ENCODE data around the gene CAPSL.
"Not testable (repeated sequence)": the region's sequence is repeated elsewhere in the genome, so short reads cannot be mapped to it uniquely, and the experiment has no call there.

The CAPSL gene

DNA sequence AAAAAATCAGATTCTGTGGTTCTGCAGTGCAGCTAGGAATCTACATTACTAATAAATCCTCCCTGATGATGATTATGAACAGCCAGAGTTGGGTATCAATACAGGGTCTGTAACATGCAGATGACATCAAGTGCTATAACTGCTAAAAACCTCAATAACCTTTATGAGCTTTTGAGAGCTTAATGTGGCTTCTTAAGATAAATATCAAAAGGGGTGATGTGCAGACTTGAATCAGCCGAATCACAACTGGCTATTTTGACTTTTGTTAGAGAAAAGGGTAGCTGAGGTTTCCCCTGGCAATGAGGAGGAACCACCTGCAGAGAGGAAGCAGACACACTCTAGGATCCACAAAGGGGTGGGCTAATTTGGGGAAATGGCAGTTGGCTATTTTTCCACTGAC lies 30.2 kb downstream of the CAPSL start:
- Histone ChIP-seq H3K9me3 (ENCODE audit: control insufficient read depth, insufficient read depth, low read length) (no peaks in the 10 kb centered on the region), H3K36me3 (ENCODE audit: control insufficient read depth, insufficient read depth, low read length) (no peaks in the 10 kb centered on the region), H3K4me1 (ENCODE audit: control insufficient read depth, insufficient read depth, low read length) (no peaks in the 10 kb centered on the region), H3K27me3 (ENCODE audit: control insufficient read depth, insufficient read depth, low read length) (no peaks in the 10 kb centered on the region), H3K27ac (ENCODE audit: low read length) (no peak overlapping the region), H3K4me3 (ENCODE audit: low read length) (no peak overlapping the region)
- DNase-seq (ENCODE audit: low read depth, low spot score), result no peak
- WGBS (ENCODE audit: insufficient coverage, insufficient read length), result no CpG with 5 or more reads among the region's 1 CpG

DNA sequence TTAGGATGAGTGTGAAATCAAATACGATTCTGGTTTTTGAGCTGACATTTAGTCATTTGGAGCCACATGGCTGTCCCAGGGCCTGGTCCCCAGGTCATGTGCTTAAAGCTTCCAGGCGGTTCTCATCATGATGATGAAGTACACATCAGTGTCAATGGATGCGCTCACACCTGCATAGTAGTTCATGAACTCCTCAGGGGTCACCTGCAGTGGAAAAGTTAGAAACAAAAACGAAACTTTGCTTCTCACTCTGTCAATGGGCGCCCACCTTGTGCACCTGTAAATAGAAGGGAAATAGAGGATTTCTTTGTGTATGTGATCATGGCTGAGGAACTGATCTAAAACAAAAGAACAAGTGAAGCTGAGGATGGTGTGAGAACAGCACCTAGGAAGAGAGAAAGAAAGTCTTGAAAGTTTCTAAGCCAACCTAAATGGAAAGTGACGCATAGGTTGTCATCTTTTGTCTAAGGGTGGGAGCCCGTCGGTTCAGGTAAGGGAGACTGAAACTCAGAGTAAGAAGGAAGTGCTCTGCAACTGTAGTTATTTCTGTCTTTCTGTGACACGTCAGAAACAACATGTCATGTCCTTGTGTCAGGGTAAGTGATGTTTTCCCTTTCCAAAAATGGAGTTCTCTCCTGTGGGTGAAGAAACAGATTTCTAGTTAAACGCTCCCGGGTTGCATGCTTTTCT lies 33.8 kb downstream of the CAPSL start:
- H3K4me1 ChIP-seq (ENCODE audit: control insufficient read depth, insufficient read depth, low read length), result no peaks in the 10 kb centered on the region
- no CpG with 5 or more reads among the region's 11 CpGs for WGBS (ENCODE audit: insufficient coverage, insufficient read length)

GRCh38 chr5:35903631-35904203 lies 34.7 kb downstream of the CAPSL start:
- H3K36me3 ChIP-seq (ENCODE audit: control insufficient read depth, insufficient read depth, low read length), result no peaks in the 10 kb centered on the region
- no peak for DNase-seq (ENCODE audit: low read depth, low spot score)
- no peak overlapping the region for H3K27ac ChIP-seq (ENCODE audit: low read length)
- H3K4me1 ChIP-seq (ENCODE audit: control insufficient read depth, insufficient read depth, low read length), result no peaks in the 10 kb centered on the region
- no peaks in the 10 kb centered on the region for H3K27me3 ChIP-seq (ENCODE audit: control insufficient read depth, insufficient read depth, low read length)
- WGBS (ENCODE audit: insufficient coverage, insufficient read length), result no CpG with 5 or more reads among the region's 6 CpGs
- H3K4me3 ChIP-seq (ENCODE audit: low read length), result no peak overlapping the region
- no peaks in the 10 kb centered on the region for H3K9me3 ChIP-seq (ENCODE audit: control insufficient read depth, insufficient read depth, low read length)

More for the DNA sequence above, 33.8 kb downstream of the CAPSL start:
- no peak overlapping the region for H3K4me3 ChIP-seq (ENCODE audit: low read length)
- H3K36me3 ChIP-seq (ENCODE audit: control insufficient read depth, insufficient read depth, low read length), result no peaks in the 10 kb centered on the region
- no peaks in the 10 kb centered on the region for H3K27me3 ChIP-seq (ENCODE audit: control insufficient read depth, insufficient read depth, low read length)
- no peak for DNase-seq (ENCODE audit: low read depth, low spot score)
- H3K9me3 ChIP-seq (ENCODE audit: control insufficient read depth, insufficient read depth, low read length), result no peaks in the 10 kb centered on the region
- H3K27ac ChIP-seq (ENCODE audit: low read length), result no peak overlapping the region

DNA sequence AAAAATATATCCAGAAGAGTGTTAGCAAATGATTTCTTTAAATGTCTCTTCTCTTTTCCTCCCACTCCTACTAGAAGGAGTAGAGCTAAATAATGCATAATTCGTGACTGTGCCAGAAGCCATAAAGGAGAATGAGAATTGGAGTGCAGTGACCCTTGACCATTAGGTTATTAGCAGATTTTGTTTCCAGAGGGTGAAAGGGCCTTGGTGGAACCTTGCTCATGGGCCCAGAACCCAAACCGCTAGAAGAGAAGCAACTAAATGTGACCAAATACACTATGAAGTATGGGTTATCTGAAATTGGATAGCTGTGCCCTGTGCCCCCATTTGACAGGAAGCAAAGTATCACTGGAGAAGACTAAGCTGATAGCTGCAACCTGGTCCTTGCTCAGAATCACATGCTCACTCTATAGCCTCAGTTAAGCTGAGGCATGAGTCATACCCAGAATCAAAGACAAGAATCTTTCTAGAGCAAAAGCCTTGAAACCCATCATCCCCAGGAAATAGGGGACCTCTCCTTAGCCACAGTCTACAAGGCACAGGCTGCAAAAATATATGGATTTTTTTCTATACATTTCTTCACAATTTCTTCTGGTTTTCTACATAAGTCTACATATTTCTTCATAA lies 36.3 kb downstream of the CAPSL start:
- H3K27me3 ChIP-seq (ENCODE audit: control insufficient read depth, insufficient read depth, low read length), result no peaks in the 10 kb centered on the region
- DNase-seq (ENCODE audit: low read depth, low spot score), result no peak
- no peaks in the 10 kb centered on the region for H3K9me3 ChIP-seq (ENCODE audit: control insufficient read depth, insufficient read depth, low read length)
- no peak overlapping the region for H3K4me3 ChIP-seq (ENCODE audit: low read length)
- no CpG with 5 or more reads among the region's 2 CpGs for WGBS (ENCODE audit: insufficient coverage, insufficient read length)
- no peaks in the 10 kb centered on the region for H3K4me1 ChIP-seq (ENCODE audit: control insufficient read depth, insufficient read depth, low read length)
- no peaks in the 10 kb centered on the region for H3K36me3 ChIP-seq (ENCODE audit: control insufficient read depth, insufficient read depth, low read length)
- no peak overlapping the region for H3K27ac ChIP-seq (ENCODE audit: low read length)

DNA sequence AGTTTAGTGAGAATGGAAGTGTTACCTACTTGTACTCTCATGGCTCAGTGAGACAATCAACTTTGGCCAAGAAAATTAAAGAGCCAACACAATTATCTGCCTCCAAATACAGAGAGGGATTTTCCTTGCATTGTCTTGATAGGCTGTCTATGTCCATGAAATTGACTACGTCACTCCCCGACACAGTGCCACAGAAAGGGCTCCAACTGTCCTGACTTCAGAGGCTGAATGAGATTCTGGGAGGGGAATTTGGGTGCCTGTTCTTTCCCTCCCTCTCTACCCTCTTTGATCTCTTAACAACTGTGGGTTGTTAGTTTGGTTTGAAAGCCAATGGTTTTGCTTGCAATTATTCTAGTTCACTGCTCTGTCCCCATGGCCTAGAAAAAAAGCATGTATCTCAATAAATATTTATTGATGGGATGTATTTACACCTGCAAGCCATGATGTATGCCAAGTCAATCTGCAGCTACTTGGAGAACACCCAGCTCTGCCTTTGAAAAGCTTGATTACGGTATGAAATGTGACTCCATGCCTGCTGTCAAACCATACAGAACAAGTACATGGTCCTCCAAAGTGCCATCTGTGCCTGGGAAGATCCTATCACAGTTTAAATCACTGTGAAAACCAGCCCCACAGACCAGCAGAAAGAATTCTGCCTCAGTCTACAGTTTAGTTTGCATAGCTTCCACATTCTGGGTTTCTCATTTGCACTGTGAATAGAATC lies 37.3 kb downstream of the CAPSL start:
- no peaks in the 10 kb centered on the region for H3K4me1 ChIP-seq (ENCODE audit: control insufficient read depth, insufficient read depth, low read length)
- no peaks in the 10 kb centered on the region for H3K36me3 ChIP-seq (ENCODE audit: control insufficient read depth, insufficient read depth, low read length)
- no peak for DNase-seq (ENCODE audit: low read depth, low spot score)
- no peak overlapping the region for H3K27ac ChIP-seq (ENCODE audit: low read length)
- no CpG with 5 or more reads among the region's 3 CpGs for WGBS (ENCODE audit: insufficient coverage, insufficient read length)
- H3K4me3 ChIP-seq (ENCODE audit: low read length), result no peak overlapping the region
- no peaks in the 10 kb centered on the region for H3K27me3 ChIP-seq (ENCODE audit: control insufficient read depth, insufficient read depth, low read length)
- H3K9me3 ChIP-seq (ENCODE audit: control insufficient read depth, insufficient read depth, low read length), result no peaks in the 10 kb centered on the region

GRCh38 chr5:35899800-35900199 lies 38.6 kb downstream of the CAPSL start:
- H3K4me3 ChIP-seq (ENCODE audit: low read length), result no peak overlapping the region
- H3K27ac ChIP-seq (ENCODE audit: low read length), result no peak overlapping the region
- no CpG with 5 or more reads among the region's 3 CpGs for WGBS (ENCODE audit: insufficient coverage, insufficient read length)
- H3K4me1 ChIP-seq (ENCODE audit: control insufficient read depth, insufficient read depth, low read length), result no peaks in the 10 kb centered on the region
- no peaks in the 10 kb centered on the region for H3K27me3 ChIP-seq (ENCODE audit: control insufficient read depth, insufficient read depth, low read length)
- H3K36me3 ChIP-seq (ENCODE audit: control insufficient read depth, insufficient read depth, low read length), result no peaks in the 10 kb centered on the region
- no peak for DNase-seq (ENCODE audit: low read depth, low spot score)
- H3K9me3 ChIP-seq (ENCODE audit: control insufficient read depth, insufficient read depth, low read length), result no peaks in the 10 kb centered on the region

- no CpG with 5 or more reads among the region's 7 CpGs for WGBS (ENCODE audit: insufficient coverage, insufficient read length)
- Histone ChIP-seq H3K27me3 (ENCODE audit: control insufficient read depth, insufficient read depth, low read length) (no peaks in the 10 kb centered on the region), H3K27ac (ENCODE audit: low read length) (no peak overlapping the region), H3K9me3 (ENCODE audit: control insufficient read depth, insufficient read depth, low read length) (no peaks in the 10 kb centered on the region), H3K36me3 (ENCODE audit: control insufficient read depth, insufficient read depth, low read length) (no peaks in the 10 kb centered on the region), H3K4me3 (ENCODE audit: low read length) (no peak overlapping the region), H3K4me1 (ENCODE audit: control insufficient read depth, insufficient read depth, low read length) (no peaks in the 10 kb centered on the region)
- DNase-seq (ENCODE audit: low read depth, low spot score), result no peak
Measured at GRCh38 chr5:35898952-35899660, 39.3 kb downstream of the CAPSL start.

DNA sequence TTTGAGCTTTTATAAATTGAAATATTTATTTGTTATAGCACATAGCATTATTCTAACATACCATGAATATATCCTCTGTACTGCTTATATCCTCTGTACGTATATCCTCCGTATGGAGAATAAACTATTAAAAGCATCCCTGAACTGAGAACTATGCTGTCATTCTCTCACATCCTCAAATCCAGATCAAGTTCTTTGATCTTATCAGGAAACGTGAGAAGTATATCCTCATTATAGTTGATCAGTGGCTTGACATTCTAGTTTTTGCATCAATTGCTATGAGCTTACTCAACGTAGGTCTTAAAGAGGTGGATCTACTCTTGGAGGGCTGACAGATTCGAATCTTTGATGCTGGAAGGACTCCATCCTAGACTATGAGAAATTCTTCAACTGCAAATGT lies 44.3 kb downstream of the CAPSL start:
- Histone ChIP-seq H3K36me3 (ENCODE audit: control insufficient read depth, insufficient read depth, low read length) (no peaks in the 10 kb centered on the region), H3K9me3 (ENCODE audit: control insufficient read depth, insufficient read depth, low read length) (no peaks in the 10 kb centered on the region), H3K27ac (ENCODE audit: low read length) (no peak overlapping the region), H3K4me3 (ENCODE audit: low read length) (no peak overlapping the region), H3K27me3 (ENCODE audit: control insufficient read depth, insufficient read depth, low read length) (no peaks in the 10 kb centered on the region), H3K4me1 (ENCODE audit: control insufficient read depth, insufficient read depth, low read length) (no peaks in the 10 kb centered on the region)
- no CpG with 5 or more reads among the region's 5 CpGs for WGBS (ENCODE audit: insufficient coverage, insufficient read length)
- no peak for DNase-seq (ENCODE audit: low read depth, low spot score)

- not testable (repeated sequence) for H3K4me1 ChIP-seq (ENCODE audit: control insufficient read depth, insufficient read depth, low read length); H3K27me3 ChIP-seq (ENCODE audit: control insufficient read depth, insufficient read depth, low read length); H3K36me3 ChIP-seq (ENCODE audit: control insufficient read depth, insufficient read depth, low read length); DNase-seq (ENCODE audit: low read depth, low spot score); H3K4me3 ChIP-seq (ENCODE audit: low read length); H3K9me3 ChIP-seq (ENCODE audit: control insufficient read depth, insufficient read depth, low read length); H3K27ac ChIP-seq (ENCODE audit: low read length)
- WGBS (ENCODE audit: insufficient coverage, insufficient read length), result no CpG with 5 or more reads among the region's 23 CpGs
Measured at GRCh38 chr5:35892799-35893198, 45.6 kb downstream of the CAPSL start.
